Type B pancreatic cell (in vitro differentiated cells): ENCODE measurements around the gene UBR2. TPM values are rescaled to one million over a fixed set of nuclear protein-coding genes. Genes with fewer than 3 reads are reported as not detected.
A peak's percentile ranks its signal among the peaks of the same experiment; 100 is the strongest.
"Not testable (repeated sequence)": the region's sequence is repeated elsewhere in the genome, so short reads cannot be mapped to it uniquely, and the experiment has no call there.

Experiments
- DNase-seq: peaks from one replicate; pipeline ENCODE4 v3.0.0; 2021; ENCODE audit warnings: mixed read lengths; ENCODE audit not compliant: unreplicated experiment; ENCODE audit errors: extremely low spot score
- H3K27ac Mint-ChIP-seq: 2 replicates; pipeline ENCODE4 v1.8.0; 2021; ENCODE audit warnings: mild to moderate bottlenecking, mixed read lengths
- H3K27me3 Mint-ChIP-seq: 2 replicates; pipeline ENCODE4 v1.8.0; 2021; ENCODE audit warnings: mixed read lengths
- H3K36me3 Mint-ChIP-seq: 2 replicates; pipeline ENCODE4 v1.8.0; 2021; ENCODE audit warnings: mixed read lengths
- H3K4me1 Mint-ChIP-seq: one replicate; pipeline ENCODE4 v1.8.0; 2021; ENCODE audit warnings: mixed read lengths; ENCODE audit not compliant: unreplicated experiment
- H3K4me3 Mint-ChIP-seq: 2 replicates; pipeline ENCODE4 v1.8.0; 2021; ENCODE audit warnings: mild to moderate bottlenecking, mixed read lengths
- H3K9me3 Mint-ChIP-seq: 2 replicates; pipeline ENCODE4 v1.8.0; 2021; ENCODE audit warnings: mixed read lengths
- total RNA-seq: library from RNA; stranded (reverse); gene quantifications from 2 replicates; pipeline ENCODE4 v1.2.1, GENCODE V29; 2021; ENCODE audit warnings: low replicate concordance
- TF ChIP-seq, protein P1 (sequence below): fragments of 200-600 bp; sonication (generic); conservative IDR thresholded peaks from 2 replicates; pipeline ENCODE4 v1.5.0; 2021; ENCODE audit warnings: antibody characterized with exemption, mild to moderate bottlenecking

Gene UBR2
- total RNA-seq, 1 donor from 2014 or later = 26.6 TPM

DNA sequence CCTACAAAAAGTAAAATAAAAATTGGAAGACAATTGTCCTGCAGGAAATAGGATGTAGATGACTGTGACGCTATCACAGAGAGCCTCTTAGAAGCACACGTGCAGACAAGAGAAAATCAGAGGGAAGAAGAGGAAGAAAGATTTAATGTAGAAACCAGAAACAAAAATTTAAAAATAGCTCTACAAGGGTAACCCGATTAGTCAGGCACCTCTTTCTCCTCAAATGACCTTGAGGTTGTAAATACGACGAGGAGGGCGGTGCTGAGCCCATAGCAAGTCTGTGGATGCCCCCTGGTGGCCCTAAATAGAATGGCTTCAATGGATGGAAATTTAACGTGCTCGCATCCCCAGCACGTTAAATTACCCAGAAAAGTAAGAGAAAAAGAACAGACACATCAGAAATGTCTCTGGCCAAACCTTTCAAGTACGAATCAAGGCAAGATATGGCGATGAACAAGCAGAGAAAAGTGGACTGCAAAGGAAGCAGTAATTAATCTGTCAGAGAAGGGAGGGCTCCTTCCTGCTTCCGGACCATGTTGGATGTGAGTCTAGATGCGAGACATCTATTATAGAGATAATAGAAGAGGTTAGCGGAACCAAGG lies 162.8 kb downstream of the UBR2 start:
- H3K4me3 Mint-ChIP-seq = peak overlapping the region; percentile 26
- H3K27me3 Mint-ChIP-seq = no peaks in the 10 kb centered on the region
- DNase-seq = no peak
- H3K9me3 Mint-ChIP-seq = no peaks in the 10 kb centered on the region
- peak overlapping the region; percentile 12 for H3K27ac Mint-ChIP-seq
- no peaks in the 10 kb centered on the region for H3K36me3 Mint-ChIP-seq
- TF ChIP-seq, protein P1, sequence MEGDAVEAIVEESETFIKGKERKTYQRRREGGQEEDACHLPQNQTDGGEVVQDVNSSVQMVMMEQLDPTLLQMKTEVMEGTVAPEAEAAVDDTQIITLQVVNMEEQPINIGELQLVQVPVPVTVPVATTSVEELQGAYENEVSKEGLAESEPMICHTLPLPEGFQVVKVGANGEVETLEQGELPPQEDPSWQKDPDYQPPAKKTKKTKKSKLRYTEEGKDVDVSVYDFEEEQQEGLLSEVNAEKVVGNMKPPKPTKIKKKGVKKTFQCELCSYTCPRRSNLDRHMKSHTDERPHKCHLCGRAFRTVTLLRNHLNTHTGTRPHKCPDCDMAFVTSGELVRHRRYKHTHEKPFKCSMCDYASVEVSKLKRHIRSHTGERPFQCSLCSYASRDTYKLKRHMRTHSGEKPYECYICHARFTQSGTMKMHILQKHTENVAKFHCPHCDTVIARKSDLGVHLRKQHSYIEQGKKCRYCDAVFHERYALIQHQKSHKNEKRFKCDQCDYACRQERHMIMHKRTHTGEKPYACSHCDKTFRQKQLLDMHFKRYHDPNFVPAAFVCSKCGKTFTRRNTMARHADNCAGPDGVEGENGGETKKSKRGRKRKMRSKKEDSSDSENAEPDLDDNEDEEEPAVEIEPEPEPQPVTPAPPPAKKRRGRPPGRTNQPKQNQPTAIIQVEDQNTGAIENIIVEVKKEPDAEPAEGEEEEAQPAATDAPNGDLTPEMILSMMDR = peak; percentile 95
- peaks cover 7% of the 10 kb centered on the region for H3K4me1 Mint-ChIP-seq

GRCh38 chr6:42727087-42727611 lies 163.3 kb downstream of the UBR2 start:
- H3K36me3 Mint-ChIP-seq = no peaks in the 10 kb centered on the region
- no peak overlapping the region for H3K27ac Mint-ChIP-seq
- no peak overlapping the region for H3K4me3 Mint-ChIP-seq
- H3K9me3 Mint-ChIP-seq = no peaks in the 10 kb centered on the region
- DNase-seq = no peak
- H3K27me3 Mint-ChIP-seq = no peaks in the 10 kb centered on the region
- H3K4me1 Mint-ChIP-seq = peaks cover 7% of the 10 kb centered on the region
- TF ChIP-seq, protein P1 = no peak

GRCh38 chr6:42727627-42728026 lies 163.8 kb downstream of the UBR2 start:
- Mint-ChIP-seq H3K4me1 (peaks cover 7% of the 10 kb centered on the region), H3K27me3 (no peaks in the 10 kb centered on the region), H3K27ac (no peak overlapping the region), H3K4me3 (no peak overlapping the region), H3K36me3 (no peaks in the 10 kb centered on the region), H3K9me3 (no peaks in the 10 kb centered on the region)
- DNase-seq = no peak
- TF ChIP-seq, protein P1 = no peak

DNA sequence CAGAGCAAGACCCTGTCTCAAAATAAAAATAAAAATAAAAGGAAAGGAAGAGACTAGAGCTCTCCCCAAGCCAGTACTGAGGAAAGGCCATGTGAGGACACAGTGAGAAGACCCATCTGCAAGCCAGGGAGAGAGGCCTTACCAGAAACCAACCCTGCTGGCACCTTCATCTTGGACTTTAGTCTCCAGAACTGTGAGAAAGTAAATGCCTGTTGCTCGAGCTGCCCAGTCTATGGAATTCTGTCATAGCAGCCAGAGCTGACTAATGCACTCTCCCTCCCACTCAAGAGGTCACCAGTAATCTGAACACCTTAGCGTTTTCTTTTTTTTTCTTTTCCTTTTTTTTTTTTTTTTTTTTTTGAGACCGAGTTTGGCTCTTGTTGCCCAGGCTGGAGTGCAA lies 165.9 kb downstream of the UBR2 start:
- no peaks in the 10 kb centered on the region for H3K36me3 Mint-ChIP-seq
- H3K27ac Mint-ChIP-seq = no peak overlapping the region
- DNase-seq = no peak
- H3K4me3 Mint-ChIP-seq = no peak overlapping the region
- H3K27me3 Mint-ChIP-seq = no peaks in the 10 kb centered on the region
- no peaks in the 10 kb centered on the region for H3K9me3 Mint-ChIP-seq
- peaks cover 7% of the 10 kb centered on the region for H3K4me1 Mint-ChIP-seq
- TF ChIP-seq, protein P1 = no peak

GRCh38 chr6:42733867-42734481 lies 170.1 kb downstream of the UBR2 start:
- H3K4me1 Mint-ChIP-seq, H3K27ac Mint-ChIP-seq, DNase-seq, H3K36me3 Mint-ChIP-seq, H3K9me3 Mint-ChIP-seq, H3K27me3 Mint-ChIP-seq, H3K4me3 Mint-ChIP-seq: not testable (repeated sequence)

DNA sequence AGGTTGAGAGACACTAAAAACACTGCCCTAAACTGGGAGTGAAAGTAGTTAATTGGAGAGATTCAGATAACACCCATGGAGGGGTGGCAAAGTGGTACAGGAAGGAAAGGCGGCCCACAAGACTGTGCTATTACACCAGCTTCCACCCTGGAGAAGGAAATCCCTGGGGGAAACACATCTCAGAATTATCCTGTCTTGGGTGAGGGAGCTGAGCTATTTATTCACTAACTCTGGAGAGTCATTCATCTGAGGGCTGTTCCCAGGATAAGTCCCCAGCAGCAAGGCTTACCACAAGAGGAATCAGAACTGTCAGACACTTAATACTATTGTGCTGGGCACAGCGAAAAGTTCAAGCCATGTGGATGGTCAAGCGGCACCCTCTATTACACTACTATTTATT lies 172.1 kb downstream of the UBR2 start:
- no peak overlapping the region for H3K27ac Mint-ChIP-seq

More for the DNA sequence above, 172.1 kb downstream of the UBR2 start:
- Mint-ChIP-seq H3K9me3 (no peaks in the 10 kb centered on the region), H3K4me1 (no peaks in the 10 kb centered on the region), H3K4me3 (no peak overlapping the region), H3K36me3 (no peaks in the 10 kb centered on the region), H3K27me3 (peaks cover 8% of the 10 kb centered on the region)
- no peak for DNase-seq
- TF ChIP-seq, protein P1 = no peak
